Lung microvascular endothelial cell (primary cell): ENCODE results near the gene KRTAP10-7. TPM values are rescaled to one million over a fixed set of nuclear protein-coding genes. Genes with fewer than 3 reads are reported as not detected.

Experiments
- total RNA-seq: library from RNA; depleted of rRNA; stranded (reverse); fragments of >200 nt; gene quantifications from 2 replicates; pipeline ENCODE4 v1.2.1, GENCODE V29; 2014

KRTAP10-7 gene
- total RNA-seq, 1 donor from 2014 or later, result not detected

Other genes starting within 250 kb of the KRTAP10-7 start
- 0.22 and 0.40 TPM in 2 replicates for gene TRPM2, start 247.0 kb upstream of the KRTAP10-7 start, total RNA-seq
- 0.65 and 0.99 TPM in 2 replicates for gene LRRC3, start 145.1 kb upstream of the KRTAP10-7 start, total RNA-seq
- gene KRTAP10-1, start 60.4 kb upstream of the KRTAP10-7 start, total RNA-seq, result not detected in 2 replicates
- not detected in 2 replicates for gene KRTAP10-2, start 49.1 kb upstream of the KRTAP10-7 start, total RNA-seq
- gene KRTAP10-3, start 41.8 kb upstream of the KRTAP10-7 start, total RNA-seq, result not detected in 2 replicates
- not detected in 2 replicates for gene KRTAP10-4, start 26.9 kb upstream of the KRTAP10-7 start, total RNA-seq
- not detected in 2 replicates for gene KRTAP10-5, start 20.0 kb upstream of the KRTAP10-7 start, total RNA-seq
- not detected in 2 replicates for gene KRTAP10-6, start 8.1 kb upstream of the KRTAP10-7 start, total RNA-seq
- not detected in 2 replicates for gene KRTAP10-8, start 11.5 kb downstream of the KRTAP10-7 start, total RNA-seq
- gene KRTAP10-9, start 26.5 kb downstream of the KRTAP10-7 start, total RNA-seq, result not detected in 2 replicates
- gene KRTAP10-10, start 36.8 kb downstream of the KRTAP10-7 start, total RNA-seq, result not detected in 2 replicates
- not detected in 2 replicates for gene KRTAP10-11, start 45.8 kb downstream of the KRTAP10-7 start, total RNA-seq
- not detected in 2 replicates for gene KRTAP12-4, start 54.1 kb downstream of the KRTAP10-7 start, total RNA-seq
- gene KRTAP12-3, start 57.3 kb downstream of the KRTAP10-7 start, total RNA-seq, result not detected in 2 replicates
- not detected in 2 replicates for gene KRTAP12-2, start 66.3 kb downstream of the KRTAP10-7 start, total RNA-seq
- gene KRTAP12-1, start 81.6 kb downstream of the KRTAP10-7 start, total RNA-seq, result not detected in 2 replicates
- gene KRTAP10-12, start 96.6 kb downstream of the KRTAP10-7 start, total RNA-seq, result not detected in 2 replicates
- gene TSPEAR, start 111.0 kb downstream of the KRTAP10-7 start, total RNA-seq, result under 0.01 TPM in 2 replicates
- 73.9 and 92.3 TPM in 2 replicates for gene UBE2G2, start 201.2 kb downstream of the KRTAP10-7 start, total RNA-seq
- gene SUMO3, start 217.5 kb downstream of the KRTAP10-7 start, total RNA-seq, result 68.7 and 70.0 TPM in 2 replicates